ENCODE data around the gene MCC. TPM values are rescaled to one million over a fixed set of nuclear protein-coding genes. Genes with fewer than 3 reads are reported as not detected.

The MCC gene
- total and polyA plus RNA-seq, 4 donors, result 1.6 to 38.6 (median 11.2) TPM

DNA sequence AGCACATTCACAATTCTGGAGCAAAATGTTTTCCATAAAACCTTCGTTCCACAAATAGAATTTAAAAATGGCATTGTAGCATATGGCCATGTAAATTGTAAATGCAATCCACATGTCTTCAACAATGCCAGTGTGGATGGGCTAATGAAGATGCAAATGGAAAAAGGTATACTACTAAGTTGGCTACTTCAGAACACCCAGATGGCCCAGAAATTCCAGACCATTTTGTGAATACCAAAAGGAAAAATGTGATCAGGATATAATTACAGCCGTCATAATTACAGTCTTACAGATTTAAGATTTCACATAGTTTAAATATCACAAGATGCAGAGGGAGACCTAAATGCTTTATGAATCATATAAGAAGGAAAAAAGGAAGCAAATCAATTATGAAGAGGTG, 170.6 kb downstream of the MCC start:
- DNase-seq, result no peak
- WGBS, 2 donors, result 90 to 94% methylated on average over 2 of the region's 2 CpGs
- no peak for ATAC-seq (ENCODE audit: insufficient read depth, low FRiP score)
- H3K9ac ChIP-seq (ENCODE audit: insufficient read depth in 1 of 2, low read length in 2 of 2), result no peak overlapping the region
- H3K9me3 ChIP-seq (ENCODE audit: control insufficient read depth in 4 of 4, insufficient read depth in 3 of 4, low read length in 3 of 4), result no peaks in the 10 kb centered on the region
- H3K27me3 ChIP-seq (ENCODE audit: control insufficient read depth in 3 of 3, insufficient read depth in 3 of 3, low read length in 2 of 3), result no peaks in the 10 kb centered on the region
- H3K4me1 ChIP-seq (ENCODE audit: control insufficient read depth in 5 of 5, insufficient read depth in 5 of 5, low read length in 5 of 5), result peaks cover 0 to 8% (median 0%) of the 10 kb centered on the region in 5 donors
- no peaks in the 10 kb centered on the region for H3K36me3 ChIP-seq (ENCODE audit: control insufficient read depth in 4 of 4, insufficient read depth in 4 of 4, low read length in 4 of 4)
- TF ChIP-seq, protein P1, sequence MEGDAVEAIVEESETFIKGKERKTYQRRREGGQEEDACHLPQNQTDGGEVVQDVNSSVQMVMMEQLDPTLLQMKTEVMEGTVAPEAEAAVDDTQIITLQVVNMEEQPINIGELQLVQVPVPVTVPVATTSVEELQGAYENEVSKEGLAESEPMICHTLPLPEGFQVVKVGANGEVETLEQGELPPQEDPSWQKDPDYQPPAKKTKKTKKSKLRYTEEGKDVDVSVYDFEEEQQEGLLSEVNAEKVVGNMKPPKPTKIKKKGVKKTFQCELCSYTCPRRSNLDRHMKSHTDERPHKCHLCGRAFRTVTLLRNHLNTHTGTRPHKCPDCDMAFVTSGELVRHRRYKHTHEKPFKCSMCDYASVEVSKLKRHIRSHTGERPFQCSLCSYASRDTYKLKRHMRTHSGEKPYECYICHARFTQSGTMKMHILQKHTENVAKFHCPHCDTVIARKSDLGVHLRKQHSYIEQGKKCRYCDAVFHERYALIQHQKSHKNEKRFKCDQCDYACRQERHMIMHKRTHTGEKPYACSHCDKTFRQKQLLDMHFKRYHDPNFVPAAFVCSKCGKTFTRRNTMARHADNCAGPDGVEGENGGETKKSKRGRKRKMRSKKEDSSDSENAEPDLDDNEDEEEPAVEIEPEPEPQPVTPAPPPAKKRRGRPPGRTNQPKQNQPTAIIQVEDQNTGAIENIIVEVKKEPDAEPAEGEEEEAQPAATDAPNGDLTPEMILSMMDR (IDR thresholded peaks at IDR 0.05; ENCODE audit: control extremely low read depth, extremely low read depth), result no peak
- no peak overlapping the region for H3K4me3 ChIP-seq
- H3K27ac ChIP-seq (ENCODE audit: low read depth in 1 of 2, low read length in 1 of 2), result no peak overlapping the region

DNA sequence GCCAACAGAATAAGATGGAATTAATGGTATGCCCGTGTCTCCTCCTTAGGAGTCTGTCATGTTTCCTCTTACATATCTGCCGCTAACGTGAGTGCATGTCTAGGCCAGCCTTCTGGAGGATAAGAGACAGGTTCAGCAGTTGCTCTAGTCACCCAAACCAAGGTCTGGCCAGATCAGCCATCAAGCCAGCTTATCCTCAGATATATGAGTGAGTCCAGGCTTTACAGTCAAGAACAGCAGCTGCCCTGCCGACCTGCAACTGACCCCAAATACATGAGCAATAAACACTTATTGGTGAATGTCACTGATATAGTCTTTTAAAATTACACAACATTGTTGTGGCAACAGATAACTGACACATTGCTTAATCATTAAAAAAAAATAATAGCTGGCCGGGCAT, 177.0 kb downstream of the MCC start:
- 87 to 93% methylated on average over 5 of the region's 5 CpGs for WGBS, 2 donors

DNA sequence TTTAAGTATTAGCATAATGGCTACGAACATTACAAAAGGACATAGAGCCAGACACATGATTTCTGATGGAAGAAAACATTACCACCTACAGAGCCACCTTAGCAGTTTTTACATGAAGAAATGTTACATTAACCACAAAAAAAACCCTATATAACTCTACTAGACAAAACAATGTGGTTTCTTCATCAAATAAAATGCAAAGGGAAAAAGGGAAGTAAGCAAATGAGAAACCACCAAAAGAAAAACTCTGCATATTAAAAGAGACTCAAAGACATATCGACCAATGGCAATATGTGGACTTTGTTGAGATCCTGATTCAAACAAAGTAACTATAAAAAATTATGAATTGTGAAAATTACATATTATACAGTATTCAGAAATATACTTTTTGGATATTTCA, 186.1 kb downstream of the MCC start:
- Histone ChIP-seq H3K9me3 (ENCODE audit: control insufficient read depth in 4 of 4, insufficient read depth in 3 of 4, low read length in 3 of 4) (no peaks in the 10 kb centered on the region), H3K9ac (ENCODE audit: insufficient read depth in 1 of 2, low read length in 2 of 2) (no peak overlapping the region), H3K27ac (ENCODE audit: low read depth in 1 of 2, low read length in 1 of 2) (no peak overlapping the region), H3K27me3 (ENCODE audit: control insufficient read depth in 3 of 3, insufficient read depth in 3 of 3, low read length in 2 of 3) (no peaks in the 10 kb centered on the region), H3K4me3 (no peak overlapping the region), H3K36me3 (ENCODE audit: control insufficient read depth in 4 of 4, insufficient read depth in 4 of 4, low read length in 4 of 4) (no peaks in the 10 kb centered on the region), H3K4me1 (ENCODE audit: control insufficient read depth in 5 of 5, insufficient read depth in 5 of 5, low read length in 5 of 5) (no peaks in the 10 kb centered on the region)
- no peak for ATAC-seq (ENCODE audit: insufficient read depth, low FRiP score)
- TF ChIP-seq, protein P1 (IDR thresholded peaks at IDR 0.05; ENCODE audit: control extremely low read depth, extremely low read depth), result no peak
- no peak for DNase-seq
- WGBS, 2 donors, result 53 to 74% methylated on average over 2 of the region's 2 CpGs

More for the DNA sequence above, 177.0 kb downstream of the MCC start:
- TF ChIP-seq, protein P1 (IDR thresholded peaks at IDR 0.05; ENCODE audit: control extremely low read depth, extremely low read depth), result no peak
- Histone ChIP-seq H3K9ac (ENCODE audit: insufficient read depth in 1 of 2, low read length in 2 of 2) (no peak overlapping the region), H3K27me3 (ENCODE audit: control insufficient read depth in 3 of 3, insufficient read depth in 3 of 3, low read length in 2 of 3) (no peaks in the 10 kb centered on the region), H3K4me3 (no peak overlapping the region), H3K27ac (ENCODE audit: low read depth in 1 of 2, low read length in 1 of 2) (no peak overlapping the region), H3K9me3 (ENCODE audit: control insufficient read depth in 4 of 4, insufficient read depth in 3 of 4, low read length in 3 of 4) (peaks cover 0 to 2% (median 0%) of the 10 kb centered on the region in 4 donors), H3K36me3 (ENCODE audit: control insufficient read depth in 4 of 4, insufficient read depth in 4 of 4, low read length in 4 of 4) (no peaks in the 10 kb centered on the region), H3K4me1 (ENCODE audit: control insufficient read depth in 5 of 5, insufficient read depth in 5 of 5, low read length in 5 of 5) (no peaks in the 10 kb centered on the region)
- no peak for DNase-seq
- ATAC-seq (ENCODE audit: insufficient read depth, low FRiP score), result no peak

DNA sequence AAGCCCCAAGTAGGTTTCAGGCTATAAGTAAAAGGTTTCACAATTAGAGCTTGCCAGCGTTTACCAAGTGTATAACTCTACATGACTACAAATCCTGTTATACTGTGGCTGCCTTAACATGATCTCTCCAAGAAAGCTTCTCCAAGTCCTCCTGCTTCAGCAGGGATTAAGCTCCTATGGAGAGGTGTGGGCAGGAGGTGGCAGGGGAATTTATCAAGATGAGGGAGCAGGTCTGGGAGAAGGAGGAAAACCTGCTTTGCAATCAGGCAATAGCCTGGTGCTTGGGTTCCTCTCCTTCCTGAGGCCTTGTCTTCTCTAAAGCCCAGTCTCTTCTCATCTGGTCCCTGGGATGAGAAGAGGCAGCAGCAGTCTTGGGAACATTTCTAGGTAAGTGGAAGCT, 188.7 kb downstream of the MCC start:
- ATAC-seq (ENCODE audit: insufficient read depth, low FRiP score) (no peak), DNase-seq (no peak)
- Histone ChIP-seq H3K9me3 (ENCODE audit: control insufficient read depth in 4 of 4, insufficient read depth in 3 of 4, low read length in 3 of 4) (no peaks in the 10 kb centered on the region), H3K27me3 (ENCODE audit: control insufficient read depth in 3 of 3, insufficient read depth in 3 of 3, low read length in 2 of 3) (no peaks in the 10 kb centered on the region), H3K9ac (ENCODE audit: insufficient read depth in 1 of 2, low read length in 2 of 2) (no peak overlapping the region), H3K4me3 (no peak overlapping the region), H3K36me3 (ENCODE audit: control insufficient read depth in 4 of 4, insufficient read depth in 4 of 4, low read length in 4 of 4) (no peaks in the 10 kb centered on the region), H3K4me1 (ENCODE audit: control insufficient read depth in 5 of 5, insufficient read depth in 5 of 5, low read length in 5 of 5) (peaks cover 0 to 7% (median 0%) of the 10 kb centered on the region in 5 donors), H3K27ac (ENCODE audit: low read depth in 1 of 2, low read length in 1 of 2) (no peak overlapping the region)
- 90 to 97% methylated on average over 1 of the region's 1 CpG for WGBS, 2 donors
- TF ChIP-seq, protein P1 (IDR thresholded peaks at IDR 0.05; ENCODE audit: control extremely low read depth, extremely low read depth), result no peak
